Femur (tissue), 1 donor: ENCODE results near the gene ABCF2.
A peak's percentile ranks its signal among the peaks of the same experiment; 100 is the strongest.

Experiments used
- DNase-seq: peaks from one replicate; pipeline ENCODE4 v3.0.0-alpha.2; 2017

ABCF2 gene

DNA sequence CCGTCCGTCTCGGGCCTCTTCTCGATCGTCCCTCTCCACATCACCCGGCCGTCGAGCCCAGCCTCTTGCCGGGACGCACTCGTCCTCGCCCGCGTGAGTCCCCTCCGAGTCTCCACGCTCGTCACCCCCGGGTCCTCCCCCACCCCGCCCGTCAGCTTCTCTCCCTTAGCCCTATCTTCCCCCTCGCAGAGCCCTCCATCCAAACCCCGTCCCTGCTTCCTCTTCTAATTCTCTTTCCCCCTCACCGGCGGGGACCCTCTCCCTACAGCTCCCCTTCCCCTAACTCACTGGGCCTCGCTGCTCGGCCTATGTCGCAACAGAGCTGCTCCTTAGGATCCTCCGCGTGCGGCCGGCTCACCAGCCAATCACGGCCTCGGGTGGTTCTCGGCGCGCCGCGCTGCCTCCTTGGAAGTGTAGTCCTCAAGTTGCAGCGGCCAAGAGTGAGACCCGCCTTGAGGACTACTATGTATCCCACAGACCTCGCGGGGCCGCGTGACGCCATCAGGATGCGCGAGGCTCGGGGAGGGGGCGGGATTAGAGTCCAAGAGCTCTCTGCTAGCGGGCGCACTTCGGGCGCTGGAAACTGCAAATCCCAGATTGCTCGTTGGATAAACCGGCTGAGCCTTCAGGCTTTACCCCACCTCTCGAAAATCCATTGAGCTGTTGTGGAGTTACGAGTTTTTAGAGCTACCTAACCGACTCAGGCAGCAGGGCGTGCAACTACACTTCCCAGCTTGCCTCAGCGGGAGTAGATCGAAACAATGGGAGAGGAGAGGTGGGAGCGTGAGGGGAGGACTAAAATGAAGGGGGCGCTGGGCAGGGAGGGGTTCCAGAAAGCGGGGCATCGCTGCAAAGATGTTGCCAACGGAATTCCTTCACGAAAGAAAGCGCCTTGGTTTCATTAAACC lies at the start of gene ABCF2:
Gene ABCF2 (minus strand): TSS at position 331 of the 908 bp plus-strand sequence. CDS start 747 bp downstream, outside the sequence.
- peak; percentile 100 for DNase-seq

GRCh38 chr7:151275813-151276577 lies 49.0 kb upstream of the ABCF2 start:
- DNase-seq: no peak

- DNase-seq: no peak
Observed at GRCh38 chr7:151274936-151275812, 48.2 kb upstream of the ABCF2 start.

GRCh38 chr7:151274396-151274795 lies 47.4 kb upstream of the ABCF2 start:
- no peak for DNase-seq

GRCh38 chr7:151273651-151274390 lies 46.8 kb upstream of the ABCF2 start:
- no peak for DNase-seq

- no peak for DNase-seq
Observed at GRCh38 chr7:151272877-151273276, 45.9 kb upstream of the ABCF2 start.

- DNase-seq: no peak
Observed at GRCh38 chr7:151272405-151272804, 45.4 kb upstream of the ABCF2 start.

DNA sequence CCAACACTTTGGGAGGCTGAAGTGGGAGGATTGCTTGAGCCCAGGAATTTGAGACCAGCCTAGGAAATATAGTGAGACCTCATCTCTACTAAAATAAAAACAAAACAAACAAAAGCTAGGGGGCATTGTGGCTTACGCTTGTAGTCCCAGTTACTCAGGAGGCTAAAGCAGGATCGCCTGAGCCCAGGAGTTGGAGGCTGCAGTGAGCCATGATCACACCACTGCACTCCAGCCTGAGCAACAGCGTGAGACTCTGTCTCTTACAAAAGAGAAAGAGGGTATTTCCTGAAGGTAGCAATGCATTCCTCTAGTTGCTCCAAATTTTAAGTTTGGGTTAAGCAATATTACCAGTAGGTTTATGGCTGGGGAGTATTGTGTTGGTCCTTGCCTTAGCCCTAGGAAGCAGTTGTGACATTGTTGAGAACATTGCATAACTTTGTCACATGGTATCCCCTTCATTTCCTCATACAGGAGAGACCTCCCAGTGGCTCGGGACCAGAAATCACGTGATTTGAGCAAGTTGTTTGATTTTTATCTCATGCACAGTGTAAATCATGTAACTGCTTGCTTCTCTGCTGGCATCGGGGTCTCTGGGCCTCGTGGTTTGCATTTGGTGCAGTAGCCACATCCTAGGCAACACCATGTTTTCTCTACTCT lies 44.8 kb upstream of the ABCF2 start:
- no peak for DNase-seq

GRCh38 chr7:151269511-151269910 lies 42.5 kb upstream of the ABCF2 start:
- DNase-seq: no peak

- DNase-seq: no peak
Observed at GRCh38 chr7:151265351-151265931, 38.4 kb upstream of the ABCF2 start.

DNA sequence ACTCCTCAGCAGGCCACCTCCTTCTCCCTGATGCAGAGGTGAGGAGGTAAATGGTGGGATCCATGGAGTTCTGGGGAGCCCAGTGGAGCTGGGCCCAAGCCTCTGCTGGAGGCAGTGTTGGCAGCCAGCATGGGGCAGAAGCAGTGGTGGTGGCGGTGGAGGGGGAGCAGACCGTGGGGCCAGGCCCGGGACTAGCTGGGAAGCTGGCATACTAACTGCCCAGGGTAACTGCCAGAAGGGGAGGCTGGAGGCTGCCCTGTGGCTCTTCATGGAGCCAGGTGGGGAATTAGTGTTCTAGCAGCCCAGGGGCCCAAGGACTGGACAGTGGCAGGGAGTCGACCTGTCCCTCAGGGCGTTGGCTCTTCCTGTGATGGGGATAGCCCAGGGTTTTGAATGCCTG lies 37.6 kb upstream of the ABCF2 start:
- DNase-seq: no peak

GRCh38 chr7:151261529-151261928 lies 34.5 kb upstream of the ABCF2 start:
- no peak for DNase-seq

DNA sequence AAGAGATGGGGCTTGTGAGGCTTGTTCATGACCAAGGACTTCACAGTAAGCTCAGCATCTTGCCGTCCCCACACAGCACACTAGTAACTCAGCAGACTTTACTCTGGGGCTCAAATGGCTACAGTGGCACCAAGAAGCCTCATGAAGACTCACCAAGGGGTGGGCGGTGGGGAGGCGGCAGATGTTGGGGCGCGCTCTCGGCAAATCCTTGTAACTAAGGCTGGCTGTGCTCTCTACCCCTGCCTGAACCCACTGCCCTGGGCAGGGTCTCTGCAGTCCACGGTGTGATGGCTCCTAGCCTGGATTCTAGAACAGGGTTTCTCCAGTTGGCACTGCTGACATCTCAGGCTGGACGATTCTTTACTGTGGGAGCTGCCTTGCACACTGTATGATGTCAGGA lies 33.9 kb upstream of the ABCF2 start:
- no peak for DNase-seq

DNA sequence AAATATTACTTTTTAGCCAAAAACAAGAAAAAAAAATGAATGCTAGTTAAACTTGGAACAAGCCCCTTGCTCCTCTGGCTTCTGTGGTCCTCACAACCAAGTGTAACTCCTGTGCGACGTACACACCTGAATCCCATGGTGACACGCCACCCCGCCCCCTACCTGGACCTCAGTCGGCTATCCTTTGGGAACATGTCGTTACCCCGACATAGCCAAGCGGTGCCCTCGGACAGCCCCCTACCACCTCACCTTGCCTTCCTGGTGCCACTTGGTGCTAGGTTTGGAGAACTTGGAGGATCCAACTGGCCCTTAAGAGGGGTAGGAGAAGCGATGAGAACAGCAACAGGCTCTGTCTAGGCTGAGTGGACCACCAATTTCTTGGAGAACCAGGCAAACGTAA lies 33.5 kb upstream of the ABCF2 start:
- no peak for DNase-seq

- DNase-seq: no peak
Observed at GRCh38 chr7:151257990-151258389, 31.0 kb upstream of the ABCF2 start.

- no peak for DNase-seq
Observed at GRCh38 chr7:151256410-151257045, 29.5 kb upstream of the ABCF2 start.

GRCh38 chr7:151255390-151255789 lies 28.4 kb upstream of the ABCF2 start:
- DNase-seq: no peak

DNA sequence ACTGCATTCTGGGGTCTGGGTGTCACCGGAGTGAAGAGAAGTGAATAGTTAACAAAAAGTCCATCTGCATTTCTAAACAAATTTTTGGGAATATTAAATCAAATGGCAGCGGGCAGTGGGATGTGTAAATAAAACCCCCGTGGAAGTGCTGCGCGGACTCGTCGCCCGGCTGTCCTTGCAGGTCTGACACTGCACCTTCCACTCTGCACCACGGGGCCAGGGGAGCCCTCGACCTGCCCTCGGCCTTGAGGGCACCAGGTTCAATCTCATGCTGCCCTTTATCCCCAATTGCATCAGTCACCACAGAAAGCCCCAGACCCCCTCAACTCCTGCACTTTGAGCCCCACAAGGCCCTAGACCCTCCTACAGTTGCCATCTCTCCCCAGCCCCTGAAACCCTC lies 27.8 kb upstream of the ABCF2 start:
- no peak for DNase-seq

GRCh38 chr7:151254316-151254715 lies 27.3 kb upstream of the ABCF2 start:
- DNase-seq: no peak

DNA sequence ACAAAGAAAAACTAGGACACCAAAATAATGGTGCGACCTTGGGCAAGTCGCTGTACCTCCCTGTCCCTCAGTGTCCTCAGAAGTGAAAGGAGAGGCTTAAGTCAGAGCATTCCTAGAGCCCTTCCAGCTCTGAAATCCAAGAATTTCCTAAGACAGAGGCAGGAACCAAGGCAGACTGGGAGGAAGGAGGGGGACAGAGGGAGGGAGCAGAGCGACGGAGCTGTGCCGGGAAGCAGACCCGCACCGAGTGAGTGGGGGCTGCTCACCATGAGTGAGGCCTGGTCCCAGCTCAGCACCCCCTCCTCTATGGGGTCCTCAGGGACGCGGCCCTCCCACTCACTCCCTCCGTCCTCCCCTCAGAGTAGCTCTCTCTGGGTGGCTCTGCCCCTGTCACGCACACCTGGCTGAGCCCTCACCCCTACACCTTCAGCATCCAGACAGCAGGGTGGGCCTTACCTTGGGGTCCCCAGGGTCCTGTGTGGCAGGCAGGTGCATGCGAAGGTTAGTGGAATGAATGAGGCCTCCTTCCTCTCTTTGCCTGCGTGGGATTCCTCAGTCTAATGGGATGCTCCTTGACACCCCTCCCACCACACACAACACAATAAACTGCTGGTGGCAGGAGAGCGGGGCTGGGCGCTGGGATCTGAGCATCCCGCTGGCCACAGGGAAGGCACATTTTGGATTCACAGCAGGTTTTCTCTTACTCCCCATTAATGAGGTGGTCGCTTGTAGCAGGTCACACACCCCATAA lies 26.1 kb upstream of the ABCF2 start:
- no peak for DNase-seq
